ENCODE data around the gene HSPA1A.

HSPA1A gene

DNA sequence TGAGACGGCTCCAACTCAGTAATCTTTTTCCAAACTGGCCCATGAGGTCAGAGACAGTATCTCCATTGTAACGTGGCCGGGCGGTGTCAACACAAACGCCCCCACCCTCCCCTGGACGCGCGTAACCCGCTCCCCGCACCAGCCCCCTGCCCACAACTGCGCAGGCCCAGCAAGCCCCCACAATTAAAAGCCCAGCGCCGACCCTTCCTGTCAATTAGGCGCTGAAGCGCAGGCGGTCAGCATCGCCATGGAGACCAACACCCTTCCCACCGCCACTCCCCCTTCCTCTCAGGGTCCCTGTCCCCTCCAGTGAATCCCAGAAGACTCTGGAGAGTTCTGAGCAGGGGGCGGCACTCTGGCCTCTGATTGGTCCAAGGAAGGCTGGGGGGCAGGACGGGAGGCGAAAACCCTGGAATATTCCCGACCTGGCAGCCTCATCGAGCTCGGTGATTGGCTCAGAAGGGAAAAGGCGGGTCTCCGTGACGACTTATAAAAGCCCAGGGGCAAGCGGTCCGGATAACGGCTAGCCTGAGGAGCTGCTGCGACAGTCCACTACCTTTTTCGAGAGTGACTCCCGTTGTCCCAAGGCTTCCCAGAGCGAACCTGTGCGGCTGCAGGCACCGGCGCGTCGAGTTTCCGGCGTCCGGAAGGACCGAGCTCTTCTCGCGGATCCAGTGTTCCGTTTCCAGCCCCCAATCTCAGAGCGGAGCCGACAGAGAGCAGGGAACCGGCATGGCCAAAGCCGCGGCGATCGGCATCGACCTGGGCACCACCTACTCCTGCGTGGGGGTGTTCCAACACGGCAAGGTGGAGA lies at the start of gene HSPA1A, which contains the start of gene HSPA1L:
Gene HSPA1A (plus strand): TSS at position 519 of the 814 bp plus-strand sequence. CDS start 214 bp downstream, at position 733.
Gene HSPA1L (minus strand): TSS at position 259 of the 814 bp plus-strand sequence. CDS start 3,311 bp downstream, outside the sequence.
- DNase-seq = peak; percentile 96

DNA sequence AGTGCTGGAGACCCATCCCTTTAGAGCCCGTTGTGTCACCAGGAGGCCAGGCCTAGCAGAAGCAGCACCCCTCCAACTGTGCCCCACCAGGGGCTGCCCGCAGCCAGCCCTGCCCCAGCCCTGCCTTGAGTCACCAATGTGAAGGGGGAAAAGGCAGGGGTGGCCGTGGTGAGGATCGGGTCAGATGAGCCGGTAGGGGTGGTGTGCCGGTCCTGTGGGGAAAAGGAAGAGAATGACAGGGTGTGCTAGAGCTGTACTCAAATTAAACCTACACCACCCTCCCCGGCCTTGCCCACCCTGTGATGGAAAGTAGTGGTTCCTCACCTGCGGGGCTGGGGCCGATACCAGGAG lies 49.8 kb upstream of the HSPA1A start:
- DNase-seq = no peak

DNA sequence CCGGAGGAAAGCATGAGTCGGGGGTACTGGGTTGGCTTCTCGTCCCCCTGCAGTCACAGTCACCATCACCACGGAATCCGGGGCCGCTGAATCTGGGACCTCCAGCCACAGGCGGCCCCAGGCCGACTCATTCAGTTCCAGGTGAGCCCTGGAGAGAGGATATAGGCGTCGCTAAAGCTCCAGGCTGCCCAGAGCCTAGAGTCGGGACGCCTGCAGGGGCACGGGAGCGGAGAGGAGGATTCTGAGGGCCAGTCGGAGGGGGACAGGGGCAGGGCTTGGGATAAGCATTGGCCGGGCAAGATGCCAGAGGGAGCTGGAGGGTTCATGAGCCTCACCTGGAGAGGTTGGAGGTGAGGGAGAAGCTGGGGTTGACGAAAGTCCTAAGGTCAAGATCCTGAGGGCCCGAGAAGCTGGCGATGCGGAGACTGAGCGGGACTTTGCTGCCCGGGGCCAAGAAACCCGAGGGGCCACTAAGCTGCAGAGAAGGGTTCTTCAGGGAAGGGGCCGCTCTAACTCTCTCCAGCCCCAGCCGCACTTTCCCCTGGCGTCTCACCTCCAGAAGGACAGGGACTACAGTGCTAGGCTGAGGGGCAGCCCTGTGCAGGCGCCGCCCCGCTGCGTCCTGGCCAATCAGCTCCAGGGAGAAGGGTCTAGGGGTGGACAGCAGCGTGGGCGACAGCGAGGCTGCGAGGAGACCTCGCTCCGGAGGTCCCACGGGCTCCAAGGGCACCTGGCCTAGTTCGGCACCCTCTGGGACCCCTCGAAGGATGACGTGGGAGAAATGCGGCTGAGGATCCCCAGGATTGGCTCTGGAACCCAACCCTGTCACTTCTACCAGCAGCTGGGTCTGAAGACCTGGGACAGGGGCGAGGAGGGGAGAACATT lies 49.2 kb upstream of the HSPA1A start:
- no peak for DNase-seq

DNA sequence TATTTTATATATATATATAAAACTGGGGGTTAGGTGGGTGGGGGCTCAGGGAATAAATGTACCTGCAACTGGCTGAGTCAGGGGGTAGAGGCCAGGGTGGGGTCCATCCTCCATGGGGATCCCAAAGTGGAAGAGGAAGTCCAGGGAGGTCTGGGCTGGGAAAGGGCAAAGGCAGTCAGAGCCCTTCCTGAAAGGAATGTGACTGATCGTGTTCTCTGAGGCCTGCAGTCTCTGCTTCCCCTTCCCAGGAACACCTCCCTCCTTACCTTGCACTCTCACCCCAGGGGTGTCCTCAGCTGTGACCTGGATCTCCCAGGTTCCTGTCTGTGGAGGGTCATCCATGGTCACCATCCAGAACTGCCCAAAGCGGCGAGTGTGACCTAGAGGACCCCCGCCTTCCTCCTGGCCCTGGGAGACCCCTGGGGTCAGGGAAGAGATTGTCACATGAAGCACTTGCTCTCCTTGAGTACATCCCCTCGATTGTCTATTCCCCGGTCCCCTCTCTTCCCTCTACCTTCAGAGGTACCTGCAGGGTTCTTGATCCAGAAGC lies 48.2 kb upstream of the HSPA1A start:
- no peak for DNase-seq

DNA sequence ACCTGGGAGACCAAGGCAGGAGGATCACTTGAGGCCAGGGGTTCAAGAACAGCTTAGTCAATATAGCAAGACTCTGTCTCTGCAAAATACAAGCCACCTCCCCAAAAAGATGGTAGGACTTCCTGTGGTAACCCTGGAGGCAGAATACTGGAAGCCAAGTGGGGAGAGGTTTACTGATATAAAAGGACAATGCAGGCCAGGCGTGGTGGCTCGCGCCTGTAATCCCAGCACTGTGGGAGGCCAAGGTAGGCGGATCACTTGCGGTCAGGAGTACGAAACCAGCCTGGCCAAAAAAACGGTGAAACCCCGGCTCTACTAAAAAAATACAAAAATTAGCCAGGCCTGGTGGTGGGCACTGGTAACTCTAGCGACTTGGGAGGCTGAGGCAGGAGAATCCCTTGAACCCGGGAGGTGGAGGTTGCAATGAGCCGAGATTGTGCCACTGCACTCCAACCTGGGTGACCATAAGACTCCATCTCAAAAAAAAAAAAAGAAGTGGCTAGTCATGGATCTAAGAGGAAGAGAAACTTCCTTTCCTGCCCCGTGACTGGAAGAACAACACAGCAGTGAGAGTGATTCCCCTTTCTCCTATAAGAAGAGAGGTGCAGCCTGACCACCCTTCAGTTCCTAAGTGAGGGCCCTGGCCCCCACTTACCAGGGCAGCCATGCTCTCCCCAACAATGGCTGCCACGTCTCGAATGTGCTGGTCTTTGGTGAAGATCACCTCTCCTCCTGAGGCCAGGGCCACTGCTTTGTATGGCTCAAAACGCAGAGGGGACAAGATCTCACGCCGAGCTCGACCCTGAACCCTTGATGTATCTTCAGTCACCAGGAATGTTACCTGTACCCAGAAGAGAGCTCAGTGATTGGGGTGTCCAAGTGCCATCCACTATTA lies 46.7 kb upstream of the HSPA1A start:
- DNase-seq = no peak

DNA sequence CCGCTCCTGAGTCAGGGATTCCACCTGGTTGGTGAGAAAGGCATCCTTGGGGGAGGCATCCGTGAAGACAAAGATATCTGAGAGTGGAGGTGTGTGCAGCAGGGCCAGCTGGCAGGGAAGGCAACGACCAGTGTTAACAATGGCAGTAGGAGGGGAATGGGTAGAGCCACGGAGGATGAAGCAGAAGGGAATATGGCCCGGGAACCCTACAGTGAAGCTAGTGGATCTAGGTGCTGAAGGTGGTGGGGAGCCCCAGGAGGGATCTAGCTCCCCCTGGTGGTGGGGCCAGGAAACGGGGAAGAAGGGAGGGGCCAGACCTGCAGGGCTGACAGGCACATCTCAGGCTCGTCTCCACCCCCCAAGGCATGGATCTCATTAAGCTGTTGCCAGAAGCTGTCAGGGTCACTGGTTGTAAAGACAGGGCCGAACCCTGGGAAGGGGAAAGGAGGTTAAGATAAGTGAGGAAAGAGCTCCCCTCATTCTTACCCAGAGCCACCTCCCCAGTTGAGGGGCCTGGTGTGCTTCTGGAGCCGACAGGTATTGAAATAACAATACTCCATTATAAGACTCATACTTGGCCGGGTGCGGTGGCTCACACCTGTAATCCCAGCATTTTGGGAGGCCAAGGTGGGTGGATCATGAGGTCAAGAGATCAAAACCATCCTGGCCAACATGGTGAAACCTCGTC lies 45.5 kb upstream of the HSPA1A start:
- no peak for DNase-seq

DNA sequence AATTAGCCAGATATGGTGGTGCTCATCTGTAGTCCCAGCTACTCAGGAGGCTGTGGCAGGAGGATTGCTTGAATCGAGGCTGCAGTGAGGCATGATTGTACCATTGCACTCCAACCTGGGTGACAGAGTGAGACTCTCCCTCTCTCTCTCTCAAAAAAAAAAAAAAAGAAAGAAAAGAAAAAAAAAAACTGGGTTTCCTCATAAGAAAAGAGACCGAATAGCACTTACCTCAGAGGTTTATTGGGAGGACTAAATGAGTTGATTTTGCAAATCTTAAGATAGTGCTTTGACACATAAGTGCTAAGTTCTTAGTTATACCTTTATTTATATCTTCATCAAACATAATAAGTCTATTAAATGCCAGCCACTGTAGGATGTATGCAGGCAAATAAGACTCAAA lies 44.5 kb upstream of the HSPA1A start:
- no peak for DNase-seq

DNA sequence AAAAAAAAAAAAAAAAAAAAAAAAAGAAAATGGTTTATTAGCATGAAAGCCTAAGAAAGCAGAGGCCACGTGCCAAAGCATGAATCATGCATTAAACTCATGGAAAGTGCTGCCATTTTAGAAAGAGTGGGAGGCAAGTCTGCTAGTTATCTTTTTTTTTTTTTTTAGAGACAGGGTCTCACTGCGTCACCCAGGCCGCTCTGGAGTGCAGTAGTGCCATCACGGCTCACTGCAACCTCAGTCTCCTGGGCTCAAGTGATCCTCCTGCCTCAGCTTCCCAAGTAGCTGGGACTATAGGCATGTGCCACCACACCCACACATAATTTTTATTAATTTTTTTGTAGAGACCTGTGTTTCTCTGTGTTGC lies 43.4 kb upstream of the HSPA1A start:
- no peak for DNase-seq

DNA sequence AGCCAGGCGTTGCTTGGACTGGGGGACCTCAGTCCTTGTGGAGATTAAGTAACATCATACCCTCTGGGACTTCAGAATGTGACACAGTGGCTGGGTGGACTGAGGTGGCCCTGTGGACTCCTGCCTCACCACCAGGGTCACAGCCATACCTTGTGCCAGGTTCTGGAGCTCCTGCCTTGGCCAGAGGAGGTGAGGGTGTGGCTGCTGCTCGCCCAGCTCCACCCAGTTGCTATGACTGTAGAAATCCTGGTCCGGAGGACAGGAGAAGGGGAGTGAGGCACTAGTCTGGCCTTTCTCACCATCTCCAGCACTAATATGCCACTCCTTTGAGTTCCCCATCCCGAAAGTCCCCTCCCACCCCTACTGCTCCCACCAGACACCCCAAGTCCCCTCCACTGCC lies 40.2 kb upstream of the HSPA1A start:
- DNase-seq = no peak

DNA sequence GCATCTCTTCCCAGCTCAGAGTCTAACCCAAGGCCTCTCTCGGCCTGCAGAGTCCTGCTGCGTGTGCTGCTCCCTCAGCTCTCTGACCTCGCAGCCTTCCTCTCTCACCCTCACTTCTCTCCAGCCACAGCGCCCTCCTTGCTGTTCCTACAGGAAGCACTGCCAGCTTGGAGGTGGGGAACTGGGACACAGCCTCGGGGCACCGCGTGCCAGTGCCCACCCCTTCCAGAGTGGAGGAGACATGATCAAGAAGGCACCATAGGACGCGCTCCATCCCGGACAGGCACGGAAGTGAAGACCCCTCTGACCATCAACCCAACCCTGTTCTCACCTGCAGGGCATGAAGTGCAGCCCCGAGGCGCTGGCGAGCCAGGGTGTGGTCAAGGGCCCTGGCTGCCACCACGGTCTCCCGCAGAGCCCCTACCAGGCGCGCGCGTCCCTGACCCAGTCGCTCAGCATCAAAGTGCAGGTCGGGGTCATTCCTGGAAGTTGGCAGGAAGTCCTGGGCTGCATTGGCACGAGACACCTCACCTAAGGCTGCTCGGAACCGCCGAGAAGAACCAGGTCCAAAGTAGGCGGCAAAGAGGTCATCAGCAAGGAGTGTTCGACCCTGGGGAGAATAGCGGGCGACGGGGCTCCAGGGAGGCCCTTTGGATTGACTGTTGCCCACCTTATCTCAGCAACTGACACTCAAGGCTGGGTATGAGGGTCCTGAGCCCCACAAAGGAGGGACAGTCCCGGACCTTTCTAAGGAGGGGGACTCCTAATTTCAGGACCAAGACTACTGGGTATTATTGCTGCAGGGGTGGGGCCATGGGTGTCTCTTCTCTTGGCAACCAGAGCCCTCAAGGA lies 39.5 kb upstream of the HSPA1A start:
- no peak for DNase-seq

DNA sequence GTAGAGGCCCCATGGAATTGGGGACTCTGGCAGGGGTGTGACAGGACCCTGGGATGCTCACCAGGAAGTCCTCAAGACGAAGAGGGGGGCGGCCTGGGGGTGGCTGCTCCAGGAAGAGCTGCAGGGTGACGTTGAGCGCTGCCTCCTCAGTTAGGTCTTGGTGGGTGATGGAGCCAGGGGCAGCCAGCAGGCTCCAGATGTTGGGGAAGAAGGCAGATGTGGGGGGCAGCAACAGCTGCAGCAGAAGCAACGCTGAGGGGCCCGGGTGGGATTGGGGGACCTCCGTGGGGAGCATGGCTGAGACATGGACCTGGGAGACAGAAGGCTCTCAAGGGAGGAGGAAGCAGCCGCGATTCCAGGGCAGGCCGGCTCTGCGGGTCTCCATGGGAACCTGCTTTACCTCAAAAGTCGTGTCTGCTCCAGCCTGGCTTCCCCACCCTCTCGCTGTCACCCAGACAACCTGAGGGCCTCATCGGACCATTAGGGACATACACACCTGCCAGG lies 38.8 kb upstream of the HSPA1A start:
- DNase-seq = no peak

DNA sequence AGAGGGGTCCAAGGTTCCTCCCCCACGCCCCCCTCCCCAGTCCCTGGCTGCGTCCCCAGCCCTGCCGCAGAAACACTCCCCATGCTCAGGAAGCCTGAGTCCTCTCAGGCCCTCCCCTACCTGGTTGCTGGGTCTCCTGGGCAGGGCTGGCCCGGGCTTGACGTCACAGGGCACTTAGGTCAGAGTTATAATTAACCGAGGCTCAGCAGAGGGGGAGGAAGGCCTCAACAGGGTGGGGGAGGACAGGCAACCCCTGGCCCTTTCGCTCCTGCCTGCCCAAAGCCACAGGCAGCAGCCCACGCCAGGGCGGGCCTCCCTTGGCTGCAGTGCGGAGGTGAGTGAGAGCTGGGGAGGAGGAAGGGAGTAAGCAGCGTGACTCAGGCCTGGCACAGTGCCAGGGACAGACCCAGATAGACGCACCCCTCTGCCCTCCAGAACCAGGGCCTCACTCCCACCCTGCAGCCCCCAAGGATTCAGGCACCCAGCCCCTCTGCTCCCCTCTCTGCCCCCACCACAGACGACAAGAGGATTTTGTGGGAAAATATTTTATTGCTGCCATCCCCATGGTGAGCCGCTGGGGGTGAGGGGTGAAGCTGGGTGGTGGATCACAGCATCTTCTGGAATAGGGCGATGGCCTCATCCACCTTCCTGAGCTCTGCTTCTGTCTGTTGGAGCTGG lies 38.2 kb upstream of the HSPA1A start, which contains the start of gene VWA7:
Gene VWA7 (minus strand): TSS at position 340 of the 678 bp plus-strand sequence. CDS start 549 bp downstream, outside the sequence.
- DNase-seq = no peak

DNA sequence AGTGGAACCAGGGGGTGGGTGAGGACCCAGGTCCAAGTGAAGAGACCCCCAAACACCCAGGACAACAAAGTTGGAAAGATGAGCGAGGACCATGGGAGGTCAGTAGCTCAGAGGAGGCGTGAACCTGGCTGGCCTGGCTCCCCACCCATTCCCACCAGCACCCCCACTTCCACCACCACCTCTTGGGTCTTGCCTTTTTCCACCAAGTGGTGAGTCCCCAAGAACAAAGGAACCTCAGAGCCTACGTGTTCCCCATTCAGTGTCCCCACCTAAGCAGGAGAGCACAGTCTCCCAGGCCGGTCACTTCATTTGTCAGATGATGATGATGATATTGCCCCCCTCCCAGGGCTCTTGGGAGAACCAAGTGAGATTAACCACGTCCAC lies 37.7 kb upstream of the HSPA1A start:
- DNase-seq = no peak

DNA sequence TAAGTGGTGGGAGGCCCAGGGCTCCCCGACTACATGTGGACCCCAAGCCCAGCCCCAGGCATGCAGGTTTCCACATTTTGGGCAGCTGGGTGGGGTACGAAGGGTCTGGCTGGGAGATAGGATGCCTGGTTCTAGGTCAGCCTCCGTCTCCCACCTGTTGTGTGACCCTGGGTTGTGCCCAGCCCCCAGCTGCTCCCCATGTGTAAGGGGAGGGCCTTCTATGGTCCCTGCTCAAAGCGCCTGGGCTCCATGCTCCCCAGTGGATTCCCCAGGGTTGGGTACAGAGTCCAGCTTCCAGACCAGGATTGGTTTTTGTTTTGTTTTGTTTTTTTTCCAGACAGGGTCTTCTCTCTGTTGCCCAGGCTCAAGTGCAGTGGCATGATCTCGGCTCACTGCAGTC lies 37.1 kb upstream of the HSPA1A start:
- DNase-seq = no peak

DNA sequence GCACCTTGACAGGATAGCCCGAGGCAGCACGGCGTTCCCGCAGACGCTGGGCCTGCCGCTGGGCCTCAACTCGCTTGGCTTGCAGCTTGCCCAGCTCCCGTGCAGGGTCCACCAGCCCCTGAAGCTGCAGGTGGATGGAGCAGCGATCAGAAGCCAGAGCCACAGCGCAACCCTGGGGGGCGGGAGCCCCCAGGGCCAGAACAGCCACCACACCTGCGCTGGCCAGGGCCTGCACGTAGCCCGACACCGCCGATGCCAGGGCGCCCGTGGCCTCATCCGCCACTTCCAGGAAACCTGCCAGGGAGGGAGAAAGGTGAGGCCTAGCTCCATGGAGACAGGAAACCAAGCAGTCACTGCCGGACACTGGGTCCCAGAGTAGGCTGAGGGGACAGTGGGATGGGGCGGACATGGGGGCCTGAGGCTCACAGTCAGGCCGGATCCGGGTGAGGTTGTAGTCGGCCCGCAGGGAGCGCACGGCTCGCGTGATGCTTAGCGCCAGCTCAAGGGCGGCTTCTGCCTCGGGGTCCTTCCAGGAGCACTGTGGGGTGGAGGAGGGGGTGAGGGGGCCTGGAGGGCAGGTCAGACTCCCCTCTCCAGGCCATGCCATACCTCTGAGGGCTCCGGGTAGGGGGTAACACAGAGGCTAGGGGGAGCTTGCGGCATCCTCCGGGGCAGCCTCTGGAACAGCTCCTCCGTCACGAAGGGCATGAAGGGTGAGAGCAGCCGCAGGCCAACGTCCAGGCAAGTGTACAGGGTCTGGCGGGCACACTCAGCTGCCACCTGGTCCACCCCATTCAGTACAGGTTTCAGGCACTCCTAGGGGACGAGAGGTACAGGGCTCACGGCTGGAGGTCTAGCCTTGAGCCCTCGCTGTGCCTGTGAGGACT lies 36.1 kb upstream of the HSPA1A start:
- no peak for DNase-seq

DNA sequence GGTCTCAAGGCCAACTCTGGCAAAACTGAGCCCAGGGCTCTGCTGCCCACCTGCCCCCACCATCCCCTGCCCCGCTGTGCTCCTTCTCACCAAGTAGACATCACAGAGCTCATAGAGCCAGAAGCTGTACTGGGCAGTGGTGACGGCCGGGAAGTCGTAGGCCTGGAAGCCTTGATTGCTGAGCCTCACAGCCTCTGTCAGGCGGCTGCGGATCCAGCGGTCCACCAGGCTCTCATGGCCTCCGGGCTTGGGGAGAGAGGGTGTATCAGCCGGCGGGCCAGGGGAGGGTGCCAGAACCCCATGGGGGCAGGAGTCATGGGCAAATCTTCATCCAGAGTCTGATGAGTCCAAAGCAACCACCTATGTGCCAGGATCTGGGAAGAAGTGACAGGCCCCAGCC lies 35.4 kb upstream of the HSPA1A start:
- DNase-seq = no peak

DNA sequence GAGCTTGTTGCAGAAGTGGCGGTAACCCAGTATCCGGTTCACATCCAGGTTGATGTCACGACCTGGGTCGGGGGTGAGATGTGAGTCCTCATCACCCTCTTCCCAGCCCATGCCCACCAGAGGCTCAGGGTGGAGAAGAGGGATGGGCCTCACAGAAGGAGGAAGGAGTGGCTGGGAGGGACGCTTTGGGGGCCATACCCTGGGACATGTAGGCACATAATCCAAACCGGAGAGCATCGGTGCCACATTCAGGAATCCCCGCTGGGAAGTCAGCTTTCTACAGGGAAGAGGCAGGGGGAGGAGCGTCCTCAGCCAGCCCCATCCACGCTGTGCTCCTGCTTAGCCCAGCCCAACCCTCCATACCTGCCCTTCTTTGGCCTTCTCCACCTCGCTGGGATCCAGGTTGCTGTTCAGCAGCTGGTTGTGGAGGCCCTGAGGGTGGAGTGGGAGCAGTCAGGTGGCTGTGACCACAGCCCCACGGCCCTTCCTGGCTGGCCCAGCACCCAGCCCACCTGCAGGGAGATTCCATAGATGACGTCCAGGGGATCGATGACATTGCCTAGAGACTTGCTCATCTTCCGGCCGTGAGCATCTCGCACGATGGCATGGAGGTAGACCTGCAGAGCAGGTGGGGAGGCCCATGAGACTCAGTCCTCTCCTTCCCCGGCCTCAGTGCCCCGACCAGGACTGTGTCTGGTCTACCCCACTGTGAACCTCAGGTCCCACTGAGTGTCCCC lies 34.7 kb upstream of the HSPA1A start:
- DNase-seq = no peak
